K562 (cell line): Measurements from ENCODE around the gene EVPL.
"Not testable (repeated sequence)": the region's sequence is repeated elsewhere in the genome, so short reads cannot be mapped to it uniquely, and the experiment has no call there.

Experiments used
- DACH1 ChIP-seq: fragments of 450-650 bp; IDR thresholded peaks from 2 replicates; pipeline ENCODE4 v1.6.1; 2018; ENCODE audit not compliant: partially characterized antibody
- NCOR1 ChIP-seq: fragments of 450-650 bp; IDR thresholded peaks from 2 replicates; pipeline ENCODE4 v1.6.1; 2016; ENCODE audit warnings: mild to moderate bottlenecking, moderate library complexity
- NR3C1 ChIP-seq: sonication (generic); formaldehyde crosslinking; IDR thresholded peaks from 2 replicates; pipeline ENCODE4 v1.8.1; 2022; ENCODE audit warnings: missing genetic modification reagents
- POLR2A ChIP-seq: fragments of 450-650 bp; conservative IDR thresholded peaks from 2 replicates; pipeline ENCODE4 v1.6.1; 2016

DNA sequence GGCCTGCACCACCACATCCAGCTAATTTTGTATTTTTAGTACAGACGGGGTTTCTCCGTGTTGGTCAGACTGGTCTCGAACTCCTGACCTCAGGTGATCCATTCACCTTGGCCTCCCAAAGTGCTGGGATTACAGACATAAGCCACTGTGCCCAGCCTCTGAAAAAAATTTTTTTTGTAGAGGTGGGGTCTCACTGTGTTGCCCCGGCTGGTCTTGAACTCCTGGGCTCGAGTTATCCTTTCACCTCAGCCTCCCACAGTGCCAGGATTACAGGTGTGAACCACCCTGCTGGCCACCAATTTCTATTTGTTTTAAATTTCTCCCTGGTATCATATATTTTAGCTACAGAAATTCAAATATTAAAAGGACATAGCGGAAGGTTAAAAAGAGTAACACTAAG lies 31.2 kb upstream of the EVPL start:
- not testable (repeated sequence) for TF ChIP-seq POLR2A; NR3C1 (CRISPR knock-in tag); NCOR1; DACH1
